Epithelial cell of esophagus (primary cell): Measurements from ENCODE around the gene RBM17.
"Not testable (repeated sequence)": the region's sequence is repeated elsewhere in the genome, so short reads cannot be mapped to it uniquely, and the experiment has no call there.

Experiments used
- DNase-seq: peaks from one replicate; pipeline ENCODE4 v3.0.0; 2010; ENCODE audit warnings: low read depth
- H3K4me3 ChIP-seq: 2 replicates; pipeline ENCODE4 v1.5.1; 2011; ENCODE audit warnings: mild to moderate bottlenecking, low read length, control low read depth
- CTCF ChIP-seq: IDR thresholded peaks from 2 replicates; pipeline ENCODE4 v1.5.1; 2011; ENCODE audit warnings: low read depth, mild to moderate bottlenecking, low read length, control low read depth, inconsistent platforms; ENCODE audit not compliant: insufficient read depth; ENCODE audit errors: missing control alignments

The RBM17 gene

DNA sequence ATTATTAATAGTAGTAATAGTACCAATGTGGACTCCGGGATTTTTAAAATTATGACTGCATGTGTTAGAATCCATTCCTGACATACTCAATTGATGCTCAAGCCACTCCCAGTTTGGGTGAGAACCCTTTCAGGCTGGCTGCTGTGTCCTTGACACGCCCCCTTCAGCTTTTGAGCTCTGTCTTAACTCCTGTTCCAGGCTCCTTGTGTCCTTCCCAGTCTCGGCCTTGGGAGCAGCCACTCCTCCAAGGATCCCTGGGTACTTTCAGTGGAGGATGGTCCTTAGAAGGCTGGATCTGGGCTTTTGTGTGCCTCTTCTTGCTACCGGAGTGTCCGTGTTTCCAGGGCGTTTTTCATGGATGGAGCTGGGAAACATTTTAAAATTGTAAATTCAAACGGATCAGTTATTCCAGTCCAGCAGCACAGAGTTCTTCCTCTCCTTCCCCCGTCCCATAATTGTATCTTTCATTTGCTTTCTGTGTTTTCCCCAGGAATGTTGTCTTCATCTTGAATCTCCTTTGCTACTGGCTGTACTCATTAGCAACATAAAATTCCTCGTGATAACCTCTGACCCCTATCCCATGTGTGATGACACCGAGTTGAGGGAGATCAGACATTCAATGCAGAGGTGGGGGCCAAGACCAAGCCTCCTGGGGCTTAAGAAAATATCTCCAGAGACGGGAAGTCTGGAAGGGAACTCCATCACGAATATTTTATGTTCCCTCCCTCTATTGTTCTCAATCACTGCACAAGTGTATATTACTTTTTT is 73.9 kb downstream of the RBM17 start:
- peak overlapping the region; percentile 32 for H3K4me3 ChIP-seq
- no peak for TF ChIP-seq CTCF

DNA sequence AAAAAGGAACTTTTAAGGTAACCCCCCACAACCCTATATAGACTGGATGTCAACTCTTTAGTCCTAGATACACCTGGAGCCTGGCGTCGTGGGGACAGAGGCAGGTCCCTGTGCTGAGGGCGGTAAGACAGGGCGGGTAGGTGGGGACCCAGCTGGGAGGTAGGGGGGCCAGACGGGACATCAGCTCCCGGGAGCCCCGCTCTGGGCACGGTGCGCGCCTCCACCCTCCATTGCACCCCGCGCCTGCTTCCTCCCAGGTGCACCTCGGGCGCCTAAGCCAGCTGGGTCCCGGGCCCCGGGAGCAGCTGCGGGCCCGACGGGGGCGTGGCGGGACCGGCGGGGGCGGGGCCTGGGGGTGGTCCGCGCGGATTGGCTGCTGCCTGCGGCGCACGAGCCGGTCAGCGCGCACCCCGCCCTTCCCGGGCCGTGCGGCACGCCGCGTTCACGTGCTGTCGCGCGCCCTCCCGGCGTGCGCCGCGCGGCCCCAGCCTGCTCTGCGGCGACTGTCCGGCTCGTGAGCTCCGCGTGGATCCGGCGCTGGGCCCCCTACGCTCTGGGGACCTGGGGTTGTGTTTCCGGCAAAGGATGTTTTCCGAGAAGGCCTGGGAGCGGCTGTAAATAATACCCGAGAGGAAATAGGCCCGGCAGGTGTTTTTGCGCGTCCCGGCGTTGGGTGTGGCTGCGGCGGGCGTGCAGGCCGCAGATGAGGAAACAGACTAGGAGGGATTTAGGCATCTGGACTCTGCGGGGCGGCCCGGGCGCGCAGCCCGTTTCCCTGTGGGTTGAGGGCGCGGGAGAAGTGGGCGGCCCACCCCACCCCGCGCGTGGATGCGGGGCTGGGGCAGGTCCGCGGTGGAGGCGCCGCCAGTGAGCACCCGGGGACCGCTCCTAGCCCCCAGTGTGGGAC is 74.8 kb downstream of the RBM17 start:
- DNase-seq = peak; percentile 89
- peak overlapping the region; percentile 85 for H3K4me3 ChIP-seq
- no peak for TF ChIP-seq CTCF

More for the DNA sequence above, 73.9 kb downstream of the RBM17 start:
- DNase-seq = no peak

- TF ChIP-seq CTCF = no peak
- peak overlapping the region; percentile 85 for H3K4me3 ChIP-seq
- no peak for DNase-seq
These were observed 75.6 kb downstream of the RBM17 start for GRCh38 chr10:6164271-6165095.

- no peak overlapping the region for H3K4me3 ChIP-seq
- DNase-seq = peak; percentile 68
- TF ChIP-seq CTCF = no peak
These were observed 76.4 kb downstream of the RBM17 start for GRCh38 chr10:6165221-6165725.

- not testable (repeated sequence) for H3K4me3 ChIP-seq, DNase-seq
These were observed 77.1 kb downstream of the RBM17 start for GRCh38 chr10:6165933-6166332.
